Mesothelial cell of epicardium (in vitro differentiated cells): ENCODE measurements around the gene GRM7. TPM values are rescaled to one million over a fixed set of nuclear protein-coding genes. Genes with fewer than 3 reads are reported as not detected.

ENCODE experiments used
- DNase-seq, 2 experiments: peaks; one replicate each; pipeline ENCODE4 v3.0.0; 2021; ENCODE audit warnings: low spot score in 2 of 2; ENCODE audit not compliant: unreplicated experiment in 2 of 2
- H3K27ac Mint-ChIP-seq: 2 replicates; pipeline ENCODE4 v1.8.0; 2021; ENCODE audit warnings: mixed read lengths
- H3K27me3 Mint-ChIP-seq: 2 replicates; pipeline ENCODE4 v1.8.0; 2021; ENCODE audit warnings: low read depth, mixed read lengths
- H3K36me3 Mint-ChIP-seq: 2 replicates; pipeline ENCODE4 v1.8.0; 2021; ENCODE audit warnings: mixed read lengths
- H3K4me1 Mint-ChIP-seq: 2 replicates; pipeline ENCODE4 v1.8.0; 2021; ENCODE audit warnings: mixed read lengths
- H3K4me3 Mint-ChIP-seq: 2 replicates; pipeline ENCODE4 v1.8.0; 2021; ENCODE audit warnings: mild to moderate bottlenecking, moderate library complexity, mixed read lengths
- H3K9me3 Mint-ChIP-seq: 2 replicates; pipeline ENCODE4 v1.8.0; 2021; ENCODE audit warnings: mixed read lengths
- CTCF ChIP-seq: fragments of 200-600 bp; sonication (generic); IDR thresholded peaks from one replicate; pipeline ENCODE4 v1.5.0; 2021; ENCODE audit warnings: antibody characterized with exemption; ENCODE audit not compliant: unreplicated experiment
- total RNA-seq: library from RNA; stranded (reverse); gene quantifications from 3 replicates; pipeline ENCODE4 v1.2.1, GENCODE V29; 2021

GRM7 gene
- total RNA-seq, 1 donor from 2014 or later, result 0.69 TPM

GRCh38 chr3:7238565-7239295 is 377.8 kb downstream of the GRM7 start:
- Mint-ChIP-seq H3K27ac (no peak overlapping the region), H3K36me3 (no peaks in the 10 kb centered on the region), H3K9me3 (peaks cover 8% of the 10 kb centered on the region), H3K27me3 (peaks cover 2% of the 10 kb centered on the region), H3K4me1 (no peaks in the 10 kb centered on the region), H3K4me3 (no peak overlapping the region)
- no peak for DNase-seq
- no peak for TF ChIP-seq CTCF

GRCh38 chr3:7241584-7242302 is 380.8 kb downstream of the GRM7 start:
- Mint-ChIP-seq H3K36me3 (no peaks in the 10 kb centered on the region), H3K9me3 (peaks cover 4% of the 10 kb centered on the region), H3K27me3 (no peaks in the 10 kb centered on the region), H3K27ac (no peak overlapping the region), H3K4me3 (no peak overlapping the region), H3K4me1 (no peaks in the 10 kb centered on the region)
- TF ChIP-seq CTCF, result no peak
- no peak for DNase-seq

DNA sequence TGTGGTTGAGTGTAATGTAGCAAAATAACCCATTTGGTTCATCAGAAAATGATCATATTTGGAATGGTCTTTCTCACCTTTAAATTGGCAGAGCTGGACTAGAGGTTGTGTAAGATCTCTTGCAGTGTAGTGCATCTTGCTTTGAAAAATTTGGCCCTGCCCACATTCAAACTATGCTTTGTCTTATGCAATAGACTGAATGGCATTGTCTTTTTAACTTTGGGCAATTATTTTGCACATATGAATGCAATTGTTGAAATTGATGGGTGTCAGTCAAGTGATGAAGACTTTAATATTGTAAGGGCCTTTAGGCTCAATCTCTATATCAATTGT is 381.4 kb downstream of the GRM7 start:
- Mint-ChIP-seq H3K27me3 (no peaks in the 10 kb centered on the region), H3K9me3 (peaks cover 3% of the 10 kb centered on the region), H3K36me3 (no peaks in the 10 kb centered on the region), H3K27ac (no peak overlapping the region), H3K4me3 (no peak overlapping the region), H3K4me1 (no peaks in the 10 kb centered on the region)
- DNase-seq, result no peak
- no peak for TF ChIP-seq CTCF

DNA sequence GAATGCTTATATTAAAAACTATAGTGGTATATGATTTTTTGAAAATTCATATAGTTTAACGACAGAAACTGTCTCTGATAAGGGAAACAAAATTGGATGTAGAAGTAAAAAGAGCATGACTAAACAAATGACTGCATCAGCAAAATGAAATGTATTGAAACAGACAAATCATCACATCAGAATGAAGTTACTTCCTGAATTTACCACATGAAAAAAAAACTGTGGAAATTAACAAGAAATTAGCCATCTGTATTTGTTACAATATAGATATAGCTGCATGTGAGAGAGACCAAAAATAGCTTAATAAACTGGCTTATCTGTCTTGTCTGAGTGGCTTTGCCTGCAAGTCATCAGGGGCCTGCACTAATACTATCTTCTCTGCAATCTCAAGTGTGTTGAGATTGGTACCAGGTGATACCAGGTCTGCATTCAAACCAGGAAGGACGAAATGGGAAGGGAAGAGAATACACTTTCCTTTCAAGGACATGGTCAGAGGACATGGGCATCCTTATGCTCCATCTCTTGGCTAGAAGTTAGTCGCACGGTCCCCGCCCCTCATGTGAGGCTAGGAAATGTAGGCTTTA is 388.7 kb downstream of the GRM7 start:
- no peak overlapping the region for H3K27ac Mint-ChIP-seq

DNA sequence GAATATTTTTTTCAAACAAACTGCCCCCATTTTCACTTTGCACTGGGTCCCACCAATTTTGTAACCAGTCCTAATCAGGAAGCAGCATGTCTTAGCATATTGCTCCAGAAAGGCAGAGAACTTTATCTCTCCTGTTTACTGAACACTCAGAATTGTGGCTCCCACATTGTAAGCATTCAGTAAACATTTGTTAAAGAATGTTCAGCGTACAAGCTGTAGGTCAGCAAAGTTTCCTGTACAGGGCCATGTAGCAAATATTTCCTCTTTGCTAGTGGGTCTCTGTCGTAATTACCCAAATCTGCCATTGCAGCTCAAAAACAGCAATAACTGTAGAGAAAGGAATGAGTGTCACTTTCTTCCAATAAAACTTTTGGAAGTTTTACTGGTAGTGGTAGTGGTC is 393.3 kb downstream of the GRM7 start:
- H3K36me3 Mint-ChIP-seq, result no peaks in the 10 kb centered on the region
- H3K9me3 Mint-ChIP-seq, result peaks cover 13% of the 10 kb centered on the region
- TF ChIP-seq CTCF, result no peak
- H3K4me1 Mint-ChIP-seq, result no peaks in the 10 kb centered on the region
- no peak for DNase-seq
- no peak overlapping the region for H3K4me3 Mint-ChIP-seq
- no peak overlapping the region for H3K27ac Mint-ChIP-seq
- H3K27me3 Mint-ChIP-seq, result no peaks in the 10 kb centered on the region

More for the DNA sequence above, 388.7 kb downstream of the GRM7 start:
- Mint-ChIP-seq H3K27me3 (no peaks in the 10 kb centered on the region), H3K36me3 (no peaks in the 10 kb centered on the region), H3K4me3 (no peak overlapping the region), H3K9me3 (no peaks in the 10 kb centered on the region), H3K4me1 (no peaks in the 10 kb centered on the region)
- TF ChIP-seq CTCF, result no peak
- no peak for DNase-seq
